AG04449 (cell line): ENCODE measurements around the gene METAP1D.
"Not testable (repeated sequence)": the region's sequence is repeated elsewhere in the genome, so short reads cannot be mapped to it uniquely, and the experiment has no call there.

Experiments used
- CTCF ChIA-PET: fragments of 350-600 bp; formaldehyde crosslinking; extraction: SDS; loops from one replicate; lab custom pipeline; 2021; ENCODE audit warnings: antibody characterized with exemption; lab: Yijun Ruan, JAX
- POLR2A ChIA-PET: fragments of 400-600, 350-600 bp; formaldehyde crosslinking; extraction: SDS; loops from one replicate; lab custom pipeline; 2020; ENCODE audit warnings: antibody characterized with exemption, inconsistent platforms; lab: Yijun Ruan, JAX
- DNase-seq: peaks from one replicate; pipeline ENCODE4 v3.0.0-alpha.2; 2010; ENCODE audit warnings: low read depth, low spot score
- H3K4me3 ChIP-seq: 2 replicates; pipeline ENCODE4 v1.5.1; 2011; ENCODE audit warnings: low read depth, mild to moderate bottlenecking, control low read depth, low read length
- TF ChIP-seq, protein P1 (sequence below): IDR thresholded peaks from one replicate; pipeline ENCODE4 v1.5.1; 2011; ENCODE audit warnings: mild to moderate bottlenecking, moderate library complexity, low read length, control low read depth, inconsistent platforms; ENCODE audit not compliant: insufficient read depth; ENCODE audit errors: missing control alignments

Gene METAP1D

GRCh38 chr2:171986778-171987177 lies 13.0 kb upstream of the METAP1D start:
- POLR2A ChIA-PET, result no interaction called here
- TF ChIP-seq, protein P1, sequence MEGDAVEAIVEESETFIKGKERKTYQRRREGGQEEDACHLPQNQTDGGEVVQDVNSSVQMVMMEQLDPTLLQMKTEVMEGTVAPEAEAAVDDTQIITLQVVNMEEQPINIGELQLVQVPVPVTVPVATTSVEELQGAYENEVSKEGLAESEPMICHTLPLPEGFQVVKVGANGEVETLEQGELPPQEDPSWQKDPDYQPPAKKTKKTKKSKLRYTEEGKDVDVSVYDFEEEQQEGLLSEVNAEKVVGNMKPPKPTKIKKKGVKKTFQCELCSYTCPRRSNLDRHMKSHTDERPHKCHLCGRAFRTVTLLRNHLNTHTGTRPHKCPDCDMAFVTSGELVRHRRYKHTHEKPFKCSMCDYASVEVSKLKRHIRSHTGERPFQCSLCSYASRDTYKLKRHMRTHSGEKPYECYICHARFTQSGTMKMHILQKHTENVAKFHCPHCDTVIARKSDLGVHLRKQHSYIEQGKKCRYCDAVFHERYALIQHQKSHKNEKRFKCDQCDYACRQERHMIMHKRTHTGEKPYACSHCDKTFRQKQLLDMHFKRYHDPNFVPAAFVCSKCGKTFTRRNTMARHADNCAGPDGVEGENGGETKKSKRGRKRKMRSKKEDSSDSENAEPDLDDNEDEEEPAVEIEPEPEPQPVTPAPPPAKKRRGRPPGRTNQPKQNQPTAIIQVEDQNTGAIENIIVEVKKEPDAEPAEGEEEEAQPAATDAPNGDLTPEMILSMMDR, result no peak
- CTCF ChIA-PET, result no interaction called here
- no peak overlapping the region for H3K4me3 ChIP-seq
- DNase-seq, result no peak

GRCh38 chr2:171991027-171991426 lies 8.7 kb upstream of the METAP1D start:
- no peak overlapping the region for H3K4me3 ChIP-seq
- TF ChIP-seq, protein P1, result no peak
- POLR2A ChIA-PET, result no interaction called here
- DNase-seq, result no peak
- CTCF ChIA-PET, result no interaction called here

GRCh38 chr2:171995586-171995985 lies 4.2 kb upstream of the METAP1D start:
- TF ChIP-seq, protein P1, result no peak
- H3K4me3 ChIP-seq, result no peak overlapping the region
- ChIA-PET POLR2A (no interaction called here), CTCF (no interaction called here)
- DNase-seq, result no peak

- no peak overlapping the region for H3K4me3 ChIP-seq
- no peak for DNase-seq
- CTCF ChIA-PET, result no interaction called here
- TF ChIP-seq, protein P1, result no peak
- POLR2A ChIA-PET, result no interaction called here
Measured at GRCh38 chr2:171996021-171996420, 3.7 kb upstream of the METAP1D start.

DNA sequence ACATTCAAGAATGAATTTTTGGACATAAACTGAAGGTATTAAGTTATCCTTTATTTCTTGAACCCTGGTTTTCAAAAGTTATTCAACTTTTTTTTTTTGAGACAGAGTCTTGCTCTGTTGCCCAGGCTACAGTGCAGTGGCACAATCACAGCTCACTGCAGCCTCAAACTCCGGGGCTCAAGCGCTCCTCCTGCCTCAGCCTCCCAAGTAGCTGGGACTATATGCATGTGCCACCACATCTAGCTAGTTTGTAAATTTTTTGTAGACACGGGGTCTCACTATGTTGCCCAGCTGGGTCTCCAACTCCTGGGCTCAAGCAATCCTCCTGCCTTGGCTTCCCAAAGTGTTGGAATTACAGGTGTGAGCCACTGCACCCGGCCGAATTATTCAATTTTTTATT lies 2.7 kb upstream of the METAP1D start:
- H3K4me3 ChIP-seq, DNase-seq, CTCF ChIA-PET, POLR2A ChIA-PET: not testable (repeated sequence)

DNA sequence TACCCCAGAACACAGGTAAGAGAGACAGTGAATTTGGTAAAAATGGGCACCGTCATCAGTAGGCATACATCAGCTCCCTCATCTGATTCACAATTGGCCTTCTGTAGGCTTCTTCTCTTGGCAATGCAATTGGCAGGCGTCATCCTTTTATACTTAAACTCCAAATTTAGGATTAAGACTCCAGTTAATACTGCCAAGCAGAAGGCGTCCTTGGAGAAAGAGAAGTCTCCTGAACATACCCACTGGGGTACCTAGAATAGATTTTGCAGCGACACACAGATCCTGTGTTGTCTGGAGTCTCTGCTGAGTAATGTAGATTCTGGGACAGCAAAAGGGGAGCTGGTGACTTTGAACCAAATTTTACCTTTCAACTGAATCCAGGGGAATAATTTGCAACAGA lies 592 bp upstream of the METAP1D start:
- POLR2A ChIA-PET, result no interaction called here
- no peak for DNase-seq
- peak overlapping the region; percentile 94 for H3K4me3 ChIP-seq
- CTCF ChIA-PET, result interaction anchor here (1.2 kb wide), 1 partner anchor 19 kb away, joined by 3 read pairs; no protein-coding TSS in a partner anchor
- TF ChIP-seq, protein P1, result no peak

- TF ChIP-seq, protein P1, result no peak
- CTCF ChIA-PET, result interaction anchor here (1.2 kb wide), 1 partner anchor 295 kb away, joined by 3 read pairs; no protein-coding TSS in a partner anchor
- H3K4me3 ChIP-seq, result peak overlapping the region; percentile 94
- POLR2A ChIA-PET, result no interaction called here
- DNase-seq, result no peak
Measured at GRCh38 chr2:172000696-172001361, 1.1 kb downstream of the METAP1D start.
